HG03565 (cell line): ENCODE results near the gene FCER1G.

ENCODE experiments used
- ATAC-seq: cut with Tn5 transposase; IDR thresholded peaks from one replicate; pipeline ENCODE4 v1.9.1; 2021; ENCODE audit warnings: mild to moderate bottlenecking, moderate library complexity; ENCODE audit not compliant: unreplicated experiment

FCER1G gene

GRCh38 chr1:161187311-161187710 lies 27.8 kb upstream of the FCER1G start:
- no peak for ATAC-seq

- no peak for ATAC-seq
These were observed 26.7 kb upstream of the FCER1G start for GRCh38 chr1:161188381-161188780.

- no peak for ATAC-seq
These were observed 26.1 kb upstream of the FCER1G start for GRCh38 chr1:161189036-161189435.

- ATAC-seq, result no peak
These were observed 24.1 kb upstream of the FCER1G start for GRCh38 chr1:161190962-161191521.

- ATAC-seq, result no peak
These were observed 23.1 kb upstream of the FCER1G start for GRCh38 chr1:161191971-161192370.

GRCh38 chr1:161192476-161193465 lies 22.3 kb upstream of the FCER1G start:
- no peak for ATAC-seq

- no peak for ATAC-seq
These were observed 21.4 kb upstream of the FCER1G start for GRCh38 chr1:161193561-161194235.

- no peak for ATAC-seq
These were observed 19.9 kb upstream of the FCER1G start for GRCh38 chr1:161195171-161195570.

GRCh38 chr1:161196111-161196510 lies 19.0 kb upstream of the FCER1G start:
- no peak for ATAC-seq

- ATAC-seq, result no peak
These were observed 18.3 kb upstream of the FCER1G start for GRCh38 chr1:161196521-161197451.

- ATAC-seq, result no peak
These were observed 17.4 kb upstream of the FCER1G start for GRCh38 chr1:161197560-161198193.

GRCh38 chr1:161198194-161198896 lies 16.8 kb upstream of the FCER1G start:
- ATAC-seq, result no peak

- no peak for ATAC-seq
These were observed 16.1 kb upstream of the FCER1G start, which contains the start of gene ADAMTS4 for GRCh38 chr1:161198897-161199431. Gene ADAMTS4 (minus strand): TSS chr1:161199054. CDS start chr1:161198627, 427 bp downstream.

- ATAC-seq, result no peak
These were observed 15.5 kb upstream of the FCER1G start for GRCh38 chr1:161199506-161200139.

GRCh38 chr1:161200421-161200991 lies 14.6 kb upstream of the FCER1G start:
- no peak for ATAC-seq

- ATAC-seq, result no peak
These were observed 13.9 kb upstream of the FCER1G start for GRCh38 chr1:161200992-161201835.
